Muscle layer of duodenum (tissue), 2 donors: ENCODE results near the gene ABHD17A.
"Not testable (repeated sequence)": the region's sequence is repeated elsewhere in the genome, so short reads cannot be mapped to it uniquely, and the experiment has no call there.

Experiments used
- H3K27ac ChIP-seq: one replicate; pipeline ENCODE4 v1.7.0; 2013; ENCODE audit warnings: mild to moderate bottlenecking, low read length
- H3K27me3 ChIP-seq: one replicate; pipeline ENCODE4 v1.7.0; 2013; ENCODE audit warnings: low read depth, mild to moderate bottlenecking, control low read depth, low read length
- H3K36me3 ChIP-seq, 2 donors: one replicate each; pipeline ENCODE4 v1.7.0; 2013; ENCODE audit warnings: low read length in 2 of 2, control low read depth in 1 of 2, mild to moderate bottlenecking in 1 of 2; ENCODE audit not compliant: insufficient read depth in 2 of 2, control insufficient read depth in 1 of 2
- H3K4me1 ChIP-seq, 2 donors: one replicate each; pipeline ENCODE4 v1.7.0; 2013; ENCODE audit warnings: low read length in 2 of 2, mild to moderate bottlenecking in 2 of 2, control low read depth in 1 of 2, moderate library complexity in 1 of 2; ENCODE audit not compliant: insufficient read depth in 2 of 2, control insufficient read depth in 1 of 2
- H3K4me3 ChIP-seq, 2 donors: one replicate each; pipeline ENCODE4 v1.7.0; 2013; ENCODE audit warnings: low read length in 2 of 2, low read depth in 1 of 2, mild to moderate bottlenecking in 1 of 2
- H3K9me3 ChIP-seq, 2 donors: one replicate each; pipeline ENCODE4 v1.7.0; 2013; ENCODE audit warnings: low read length in 2 of 2, control low read depth in 1 of 2, mild to moderate bottlenecking in 1 of 2; ENCODE audit not compliant: control insufficient read depth in 1 of 2
- donor health status: healthy.

Gene ABHD17A

GRCh38 chr19:1889907-1890306 is 4.6 kb upstream of the ABHD17A start:
- H3K36me3 ChIP-seq, result no peaks in the 10 kb centered on the region
- no peaks in the 10 kb centered on the region for H3K9me3 ChIP-seq
- H3K4me3 ChIP-seq, result no peak overlapping the region
- H3K4me1 ChIP-seq, result no peaks in the 10 kb centered on the region
- H3K27me3 ChIP-seq, result no peaks in the 10 kb centered on the region
- H3K27ac ChIP-seq, result no peak overlapping the region

- Histone ChIP-seq H3K4me3 (no peak overlapping the region), H3K27ac (no peak overlapping the region), H3K9me3 (no peaks in the 10 kb centered on the region), H3K27me3 (no peaks in the 10 kb centered on the region), H3K4me1 (peaks cover 10 to 13% of the 10 kb centered on the region in 2 donors), H3K36me3 (no peaks in the 10 kb centered on the region)
Measured at GRCh38 chr19:1888385-1888784, 3.1 kb upstream of the ABHD17A start.

GRCh38 chr19:1886360-1886759 is 1.1 kb upstream of the ABHD17A start:
- not testable (repeated sequence) for H3K27ac ChIP-seq, H3K36me3 ChIP-seq, H3K27me3 ChIP-seq, H3K9me3 ChIP-seq, H3K4me3 ChIP-seq
- H3K4me1 ChIP-seq, result peaks cover 10 to 31% of the 10 kb centered on the region in 2 donors

DNA sequence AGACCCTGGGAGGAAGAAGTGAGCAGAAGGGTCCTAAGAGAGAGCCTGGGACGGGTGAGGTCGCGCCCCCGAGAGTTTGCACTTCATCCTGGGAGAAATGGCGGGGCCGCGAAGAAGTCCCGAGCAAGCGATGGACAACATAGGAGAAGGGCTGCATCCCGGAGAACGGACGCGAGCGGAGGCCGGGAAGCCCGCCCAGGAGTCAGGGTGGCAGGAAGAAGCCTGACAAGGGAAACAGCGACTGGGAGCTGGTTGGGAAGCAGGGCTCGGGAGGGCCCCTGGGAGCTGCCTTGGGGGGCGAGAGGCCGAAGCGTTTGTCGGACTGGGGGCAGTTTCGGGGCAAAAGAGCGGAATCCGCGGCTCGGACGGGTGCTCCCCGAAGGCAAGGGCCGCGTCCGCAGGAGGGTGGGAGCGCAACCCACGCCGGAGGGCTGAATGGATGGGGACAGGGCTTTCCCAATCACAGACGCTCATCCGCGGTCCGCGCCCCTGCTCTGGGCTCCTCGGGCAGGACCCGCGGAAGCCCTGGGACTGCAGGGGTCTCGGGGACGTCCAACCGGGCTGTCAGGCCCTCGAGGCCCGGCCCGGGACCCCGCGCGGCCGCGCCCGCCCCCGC is 469 bp downstream of the ABHD17A start:
- H3K4me1 ChIP-seq, result peaks cover 10 to 38% of the 10 kb centered on the region in 2 donors
- H3K27me3 ChIP-seq, result no peaks in the 10 kb centered on the region
- peak overlapping the region; percentile 63 for H3K27ac ChIP-seq
- no peaks in the 10 kb centered on the region for H3K9me3 ChIP-seq
- H3K4me3 ChIP-seq, result peak overlapping the region; percentile 89 to 94
- H3K36me3 ChIP-seq, result peaks cover 0 to 7% of the 10 kb centered on the region in 2 donors

DNA sequence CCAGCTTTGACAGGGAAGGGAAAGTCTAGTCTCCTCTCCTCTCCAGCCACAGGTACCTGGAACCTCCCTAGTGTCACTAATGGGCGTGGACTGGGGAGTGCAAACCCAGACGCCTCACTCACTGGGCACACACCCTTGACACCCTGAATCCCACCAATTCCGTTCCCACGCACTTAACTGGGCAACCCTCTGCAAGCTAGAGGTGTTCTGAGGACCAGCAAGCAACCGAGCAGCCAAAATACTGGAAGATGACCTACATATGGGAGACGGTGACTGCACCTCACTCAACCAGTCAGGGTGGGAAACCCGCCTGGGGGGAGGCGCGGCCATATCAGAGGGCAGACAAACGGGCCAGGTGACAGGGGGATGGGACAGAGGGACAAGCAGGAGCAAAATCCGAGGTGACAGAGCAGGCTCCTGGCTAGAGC is 991 bp downstream of the ABHD17A start:
- peak overlapping the region; percentile 89 to 94 for H3K4me3 ChIP-seq
- no peaks in the 10 kb centered on the region for H3K9me3 ChIP-seq
- peaks cover 10 to 38% of the 10 kb centered on the region in 2 donors for H3K4me1 ChIP-seq
- H3K27me3 ChIP-seq, result no peaks in the 10 kb centered on the region
- peak overlapping the region; percentile 63 for H3K27ac ChIP-seq
- H3K36me3 ChIP-seq, result peaks cover 0 to 7% of the 10 kb centered on the region in 2 donors

DNA sequence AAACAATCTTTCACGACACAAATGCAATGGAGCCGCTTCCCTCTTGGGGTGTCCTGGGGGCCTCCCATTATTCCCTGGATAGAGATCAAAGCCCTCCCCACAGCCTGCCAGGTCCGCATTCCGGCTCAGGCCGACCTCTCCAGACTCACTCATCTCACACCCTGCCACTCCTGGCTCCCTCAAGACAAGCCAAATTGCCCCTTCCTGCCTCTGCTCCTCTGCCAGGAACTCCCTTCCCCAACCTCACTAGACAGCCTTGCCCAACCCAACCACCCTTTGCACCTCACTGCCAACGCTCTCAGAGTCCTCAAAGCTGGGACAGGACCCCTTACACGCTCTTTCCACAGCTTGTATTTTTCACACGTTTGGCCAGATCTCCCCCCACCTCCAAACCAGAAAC is 1.5 kb downstream of the ABHD17A start:
- peaks cover 0 to 7% of the 10 kb centered on the region in 2 donors for H3K36me3 ChIP-seq
- no peaks in the 10 kb centered on the region for H3K9me3 ChIP-seq
- peak overlapping the region; percentile 63 for H3K27ac ChIP-seq
- H3K4me1 ChIP-seq, result peaks cover 10 to 38% of the 10 kb centered on the region in 2 donors
- peak overlapping the region; percentile 89 to 94 for H3K4me3 ChIP-seq
- no peaks in the 10 kb centered on the region for H3K27me3 ChIP-seq

- Histone ChIP-seq H3K9me3 (no peaks in the 10 kb centered on the region), H3K36me3 (peaks cover 0 to 7% of the 10 kb centered on the region in 2 donors), H3K4me3 (peak overlapping the region; percentile 89 to 94), H3K27ac (peak overlapping the region; percentile 28), H3K4me1 (peaks cover 10 to 38% of the 10 kb centered on the region in 2 donors), H3K27me3 (no peaks in the 10 kb centered on the region)
Measured at GRCh38 chr19:1882786-1883692, 2.3 kb downstream of the ABHD17A start.

GRCh38 chr19:1882089-1882785 is 3.1 kb downstream of the ABHD17A start:
- H3K4me3 ChIP-seq, result no peak overlapping the region
- peaks cover 10 to 38% of the 10 kb centered on the region in 2 donors for H3K4me1 ChIP-seq

DNA sequence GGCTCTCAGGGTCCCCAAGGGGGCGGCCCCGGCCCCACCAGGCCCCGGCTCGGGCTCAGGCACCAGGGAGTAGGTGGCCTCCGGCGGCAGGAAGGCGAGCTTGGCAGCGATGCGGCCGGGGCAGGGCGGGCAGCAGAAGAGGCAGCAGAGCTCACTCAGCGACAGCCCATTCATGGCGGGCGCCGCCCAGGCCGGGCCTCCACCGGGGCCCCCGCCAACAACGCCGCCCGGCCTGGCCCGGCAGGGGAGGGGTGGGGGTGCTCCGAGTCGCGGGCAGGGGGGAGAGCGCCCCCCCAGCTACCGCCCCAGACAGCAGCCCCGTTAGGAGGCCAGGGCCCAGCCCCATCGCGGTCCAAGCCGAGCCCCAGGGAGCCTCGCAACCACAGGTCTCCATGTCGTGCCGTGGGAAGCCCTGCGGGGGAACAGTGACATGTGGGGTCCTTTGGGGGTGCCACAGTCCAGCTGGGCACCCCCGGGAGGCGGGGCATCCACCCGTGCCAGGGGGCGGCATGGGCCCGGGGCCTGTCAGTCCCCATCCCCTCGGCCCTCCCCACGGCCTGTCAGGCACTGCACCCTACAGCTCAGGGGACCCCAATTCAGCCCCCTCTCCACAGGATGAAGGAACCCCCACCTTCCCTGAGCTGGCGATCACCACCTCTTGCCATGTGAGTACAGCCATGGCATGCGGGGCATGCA is 3.8 kb downstream of the ABHD17A start:
- peak overlapping the region; percentile 23 for H3K27ac ChIP-seq
- H3K36me3 ChIP-seq, H3K27me3 ChIP-seq, H3K9me3 ChIP-seq, H3K4me3 ChIP-seq: not testable (repeated sequence)
- H3K4me1 ChIP-seq, result peaks cover 10 to 41% of the 10 kb centered on the region in 2 donors

More at GRCh38 chr19:1882089-1882785, 3.1 kb downstream of the ABHD17A start:
- no peaks in the 10 kb centered on the region for H3K9me3 ChIP-seq
- peak overlapping the region; percentile 28 for H3K27ac ChIP-seq
- H3K27me3 ChIP-seq, result no peaks in the 10 kb centered on the region
- H3K36me3 ChIP-seq, result peaks cover 0 to 7% of the 10 kb centered on the region in 2 donors

- Histone ChIP-seq H3K27ac (no peak overlapping the region), H3K36me3 (peaks cover 0 to 7% of the 10 kb centered on the region in 2 donors), H3K27me3 (no peaks in the 10 kb centered on the region), H3K4me1 (peaks cover 10 to 42% of the 10 kb centered on the region in 2 donors), H3K9me3 (no peaks in the 10 kb centered on the region), H3K4me3 (no peak overlapping the region)
Measured at GRCh38 chr19:1880611-1881392, 4.5 kb downstream of the ABHD17A start.
